SH-SY5Y (cell line): ENCODE measurements around the gene PADI1.

ENCODE experiments used
- GATA2 ChIP-seq: IDR thresholded peaks from 2 replicates; pipeline ENCODE4 v1.6.1; 2011; ENCODE audit warnings: mild to moderate bottlenecking, low read depth, low read length
- GATA3 ChIP-seq: IDR thresholded peaks from 2 replicates; pipeline ENCODE4 v1.6.1; 2011; ENCODE audit warnings: low read depth, mild to moderate bottlenecking, low read length, moderate library complexity

Gene PADI1

GRCh38 chr1:17229379-17229778 lies 24.5 kb downstream of the PADI1 start:
- TF ChIP-seq GATA2 = no peak
- TF ChIP-seq GATA3 = no peak

GRCh38 chr1:17230106-17230505 lies 25.2 kb downstream of the PADI1 start:
- TF ChIP-seq GATA2 (no peak), GATA3 (no peak)

GRCh38 chr1:17230671-17231310 lies 25.9 kb downstream of the PADI1 start:
- TF ChIP-seq GATA2 (no peak), GATA3 (no peak)

- TF ChIP-seq GATA3 (no peak), GATA2 (no peak)
Observed at GRCh38 chr1:17232759-17233661, 28.1 kb downstream of the PADI1 start.

- TF ChIP-seq GATA2 (no peak), GATA3 (no peak)
Observed at GRCh38 chr1:17233675-17234320, 28.9 kb downstream of the PADI1 start.

- no peak for TF ChIP-seq GATA3
- no peak for TF ChIP-seq GATA2
Observed at GRCh38 chr1:17234405-17234804, 29.5 kb downstream of the PADI1 start.

GRCh38 chr1:17235135-17235885 lies 30.4 kb downstream of the PADI1 start:
- TF ChIP-seq GATA2 (no peak), GATA3 (no peak)

- no peak for TF ChIP-seq GATA2
- no peak for TF ChIP-seq GATA3
Observed at GRCh38 chr1:17236779-17237560, 32.0 kb downstream of the PADI1 start.

GRCh38 chr1:17237561-17237903 lies 32.6 kb downstream of the PADI1 start:
- TF ChIP-seq GATA2 = no peak
- TF ChIP-seq GATA3 = no peak

- TF ChIP-seq GATA2 = no peak
- TF ChIP-seq GATA3 = no peak
Observed at GRCh38 chr1:17239420-17239819, 34.5 kb downstream of the PADI1 start.

GRCh38 chr1:17243274-17243673 lies 38.3 kb downstream of the PADI1 start:
- TF ChIP-seq GATA3 (no peak), GATA2 (no peak)

GRCh38 chr1:17244821-17245740 lies 40.2 kb downstream of the PADI1 start:
- TF ChIP-seq GATA3 (no peak), GATA2 (no peak)
